Ascending aorta (tissue), 2 donors: Measurements from ENCODE around the gene PDSS2. TPM values are rescaled to one million over a fixed set of nuclear protein-coding genes. Genes with fewer than 3 reads are reported as not detected.

ENCODE experiments used
- DNase-seq, 2 donors: peaks; one replicate each; pipeline ENCODE4 v3.0.0-alpha.2; 2019; ENCODE audit warnings: low spot score in 2 of 2
- H3K27ac ChIP-seq, 2 donors: fragments of 200-600 bp; sonication (generic); one replicate each; pipeline ENCODE4 v1.5.1; 2016 to 2017; ENCODE audit warnings: mild to moderate bottlenecking in 1 of 2
- H3K27me3 ChIP-seq: fragments of 200-600 bp; sonication (generic); one replicate; pipeline ENCODE4 v1.5.1; 2017
- H3K36me3 ChIP-seq, 2 donors: fragments of 200-600 bp; sonication (generic); one replicate each; pipeline ENCODE4 v1.5.1; 2016
- H3K4me1 ChIP-seq, 2 donors: fragments of 200-600 bp; sonication (generic); one replicate each; pipeline ENCODE4 v1.5.1; 2016 to 2017; ENCODE audit warnings: mild to moderate bottlenecking in 1 of 2
- H3K4me3 ChIP-seq, 2 donors: fragments of 200-600 bp; sonication (generic); one replicate each; pipeline ENCODE4 v1.5.1; 2016 to 2017; ENCODE audit warnings: mild to moderate bottlenecking in 1 of 2
- H3K9me3 ChIP-seq, 2 donors: fragments of 200-600 bp; sonication (generic); one replicate each; pipeline ENCODE4 v1.5.1; 2016
- CTCF ChIP-seq, 3 experiments: fragments of 200-600 bp in 2 of 3; fragments of 450-650 bp in 1 of 3; sonication (generic) in 2 of 3; IDR thresholded peaks; one replicate each; pipeline ENCODE4 v1.5.1; 2016 to 2019; ENCODE audit warnings: antibody characterized with exemption in 3 of 3, mild to moderate bottlenecking in 1 of 3, moderate library complexity in 1 of 3
- intact Hi-C: fragments of 100-400 bp; cut with DNase I; formaldehyde crosslinking; loops from one replicate; pipeline ENCODE4 v1.15.1; 2023
- total RNA-seq: library from RNA; depleted of rRNA; stranded (reverse); fragments of >200 nt; gene quantifications from one replicate; pipeline ENCODE4 v1.1.0, GENCODE V29; 2016

The PDSS2 gene
- total RNA-seq, 1 donor from 2014 or later: 0.85 TPM

- peak in 1 of 2 donors; percentile 55 for DNase-seq
- Histone ChIP-seq H3K4me3 (no peak overlapping the region), H3K4me1 (no peaks in the 10 kb centered on the region), H3K36me3 (no peaks in the 10 kb centered on the region), H3K27ac (no peak overlapping the region), H3K27me3 (no peaks in the 10 kb centered on the region), H3K9me3 (no peaks in the 10 kb centered on the region)
- TF ChIP-seq CTCF (IDR thresholded peaks at IDR 0.05): no peak
- intact Hi-C loops: no loop called here
Measured at GRCh38 chr6:107107791-107108190, 351.6 kb downstream of the PDSS2 start.

GRCh38 chr6:107106165-107106564 is 353.2 kb downstream of the PDSS2 start:
- H3K9me3 ChIP-seq: no peaks in the 10 kb centered on the region
- peak in 1 of 2 donors; percentile 30 for DNase-seq
- no peaks in the 10 kb centered on the region for H3K36me3 ChIP-seq
- H3K27me3 ChIP-seq: no peaks in the 10 kb centered on the region
- no peak overlapping the region for H3K4me3 ChIP-seq
- TF ChIP-seq CTCF (IDR thresholded peaks at IDR 0.05): no peak
- intact Hi-C loops: no loop called here
- no peak overlapping the region for H3K27ac ChIP-seq
- no peaks in the 10 kb centered on the region for H3K4me1 ChIP-seq

GRCh38 chr6:107105511-107106116 is 353.8 kb downstream of the PDSS2 start:
- Histone ChIP-seq H3K27me3 (no peaks in the 10 kb centered on the region), H3K9me3 (no peaks in the 10 kb centered on the region), H3K27ac (no peak overlapping the region), H3K4me1 (no peaks in the 10 kb centered on the region), H3K4me3 (no peak overlapping the region), H3K36me3 (no peaks in the 10 kb centered on the region)
- DNase-seq: peak in 1 of 2 donors; percentile 53
- intact Hi-C loops: no loop called here
- TF ChIP-seq CTCF (IDR thresholded peaks at IDR 0.05): no peak

GRCh38 chr6:107103082-107103481 is 356.3 kb downstream of the PDSS2 start:
- peak in 1 of 2 donors; percentile 41 for DNase-seq
- TF ChIP-seq CTCF (IDR thresholded peaks at IDR 0.05): no peak
- Histone ChIP-seq H3K9me3 (no peaks in the 10 kb centered on the region), H3K27ac (no peak overlapping the region), H3K36me3 (no peaks in the 10 kb centered on the region), H3K27me3 (no peaks in the 10 kb centered on the region), H3K4me1 (no peaks in the 10 kb centered on the region), H3K4me3 (no peak overlapping the region)
- intact Hi-C loops: no loop called here

Other genes with a start within 250 kb of the PDSS2 start
- 5.4 TPM for gene SOBP, start 30.6 kb upstream of the PDSS2 start, total RNA-seq